HEK293 (cell line): ENCODE data around the gene NT5C2.

Experiments used
- CTCF ChIA-PET: fragments of 350-600 bp; formaldehyde crosslinking; extraction: SDS; loops from one replicate; lab custom pipeline; 2021; ENCODE audit warnings: antibody characterized with exemption; lab: Yijun Ruan, JAX
- POLR2A ChIA-PET: fragments of 300-600 bp; formaldehyde crosslinking; extraction: SDS; loops from one replicate; lab custom pipeline; 2020; ENCODE audit warnings: antibody characterized with exemption, inconsistent platforms; lab: Yijun Ruan, JAX
- H3K27ac ChIP-seq: fragments of 200-500 bp; sonication (Bioruptor generic); 2 replicates; pipeline ENCODE4 v1.5.1; 2014; ENCODE audit warnings: low read depth, low read length, control low read depth, inconsistent platforms; ENCODE audit errors: extremely low read depth
- H3K36me3 ChIP-seq, 2 experiments: fragments of 200-500 bp in 1 of 2; sonication (Bioruptor generic) in 1 of 2; 1 replicate in 1 of 2; 2 replicates in 1 of 2; pipeline ENCODE4 v1.5.1; 2014 to 2017; ENCODE audit warnings: inconsistent platforms in 2 of 2, low read length in 2 of 2; ENCODE audit not compliant: control insufficient read depth in 2 of 2, insufficient read depth in 1 of 2
- H3K4me1 ChIP-seq: fragments of 200-500 bp; sonication (Bioruptor generic); 2 replicates; pipeline ENCODE4 v1.5.1; 2014; ENCODE audit warnings: mild to moderate bottlenecking, low read length, inconsistent platforms; ENCODE audit not compliant: control insufficient read depth, insufficient read depth
- H3K4me3 ChIP-seq: 2 replicates; pipeline ENCODE4 v1.5.1; 2011; ENCODE audit warnings: low read depth, mild to moderate bottlenecking, control low read depth, low read length, moderate library complexity
- H3K9me3 ChIP-seq: fragments of 200-500 bp; sonication (Bioruptor generic); 2 replicates; pipeline ENCODE4 v1.5.1; 2014; ENCODE audit warnings: low read depth, low read length, inconsistent platforms; ENCODE audit not compliant: control insufficient read depth, insufficient read depth
- GFI1B ChIP-seq: fragments of 450-650 bp; formaldehyde crosslinking; IDR thresholded peaks from 2 replicates; pipeline ENCODE4 v1.5.1; 2016; ENCODE audit warnings: missing biosample characterization, missing genetic modification characterization
- GLI2 ChIP-seq: fragments of 450-650 bp; formaldehyde crosslinking; IDR thresholded peaks from 2 replicates; pipeline ENCODE4; 2017; ENCODE audit warnings: missing biosample characterization, missing genetic modification characterization, low read depth, borderline replicate concordance
- MEIS1 ChIP-seq: sonication (generic); formaldehyde crosslinking; IDR thresholded peaks from 2 replicates; pipeline ENCODE4 v1.8.1; 2022; ENCODE audit warnings: missing genetic modification reagents, mild to moderate bottlenecking, borderline replicate concordance
- SETDB1 ChIP-seq: IDR thresholded peaks from one replicate; pipeline ENCODE4 v1.6.1; 2017; ENCODE audit warnings: mild to moderate bottlenecking, low read length, moderate library complexity, mixed read lengths; ENCODE audit not compliant: insufficient read length
- YY2 ChIP-seq: fragments of 450-650 bp; formaldehyde crosslinking; IDR thresholded peaks from 2 replicates; pipeline ENCODE4 v1.5.1; 2016; ENCODE audit warnings: missing biosample characterization, missing genetic modification characterization
- ZBTB17 ChIP-seq: fragments of 450-650 bp; formaldehyde crosslinking; IDR thresholded peaks from 2 replicates; pipeline ENCODE4 v1.5.1; 2016; ENCODE audit warnings: missing biosample characterization, missing genetic modification characterization
- ZBTB7A ChIP-seq: fragments of 450-650 bp; formaldehyde crosslinking; IDR thresholded peaks from 2 replicates; pipeline ENCODE4 v1.5.1; 2016; ENCODE audit warnings: low read depth, missing biosample characterization, missing genetic modification characterization
- ZFHX2 ChIP-seq: fragments of 450-650 bp; formaldehyde crosslinking; conservative IDR thresholded peaks from 2 replicates; pipeline ENCODE4 v1.5.1; 2016; ENCODE audit warnings: missing biosample characterization, missing genetic modification characterization
- ZNF10 ChIP-seq: fragments of 450-650 bp; formaldehyde crosslinking; IDR thresholded peaks from 2 replicates; pipeline ENCODE4 v1.5.1; 2017; ENCODE audit warnings: missing biosample characterization, missing genetic modification characterization
- ZNF132 ChIP-seq: fragments of 450-650 bp; formaldehyde crosslinking; IDR thresholded peaks from 2 replicates; pipeline ENCODE4 v1.5.1; 2017; ENCODE audit warnings: missing biosample characterization, missing genetic modification characterization, borderline replicate concordance
- ZNF157 ChIP-seq: fragments of 450-650 bp; formaldehyde crosslinking; IDR thresholded peaks from 2 replicates; pipeline ENCODE4 v1.5.1; 2016; ENCODE audit warnings: missing biosample characterization, missing genetic modification characterization
- ZNF16 ChIP-seq: fragments of 450-650 bp; formaldehyde crosslinking; IDR thresholded peaks from 2 replicates; pipeline ENCODE4 v1.5.1; 2016; ENCODE audit warnings: low read depth, missing biosample characterization, missing genetic modification characterization
- ZNF354C ChIP-seq: fragments of 450-650 bp; formaldehyde crosslinking; IDR thresholded peaks from 2 replicates; pipeline ENCODE4 v1.5.1; 2016; ENCODE audit warnings: missing biosample characterization, missing genetic modification characterization, low read depth, borderline replicate concordance
- ZNF366 ChIP-seq: fragments of 450-650 bp; formaldehyde crosslinking; conservative IDR thresholded peaks from 2 replicates; pipeline ENCODE4 v1.5.1; 2016; ENCODE audit warnings: missing biosample characterization, missing genetic modification characterization
- ZNF416 ChIP-seq: fragments of 450-650 bp; formaldehyde crosslinking; IDR thresholded peaks from 2 replicates; pipeline ENCODE4 v1.5.1; 2016; ENCODE audit warnings: missing biosample characterization, missing genetic modification characterization
- ZNF529 ChIP-seq: fragments of 450-650 bp; formaldehyde crosslinking; IDR thresholded peaks from 2 replicates; pipeline ENCODE4 v1.5.1; 2017; ENCODE audit warnings: missing genetic modification characterization, missing biosample characterization; ENCODE audit not compliant: insufficient replicate concordance
- ZNF571 ChIP-seq: fragments of 450-650 bp; formaldehyde crosslinking; IDR thresholded peaks from 2 replicates; pipeline ENCODE4 v1.5.0; 2017; ENCODE audit warnings: missing biosample characterization, missing genetic modification characterization
- ZNF600 ChIP-seq: fragments of 450-650 bp; formaldehyde crosslinking; IDR thresholded peaks from 2 replicates; pipeline ENCODE4 v1.5.1; 2016; ENCODE audit warnings: missing biosample characterization, missing genetic modification characterization
- ZNF654 ChIP-seq: fragments of 450-650 bp; formaldehyde crosslinking; IDR thresholded peaks from 2 replicates; pipeline ENCODE4 v1.5.1; 2016; ENCODE audit warnings: low read depth, missing biosample characterization, missing genetic modification characterization
- ZNF768 ChIP-seq: fragments of 450-650 bp; formaldehyde crosslinking; IDR thresholded peaks from 2 replicates; pipeline ENCODE4 v1.5.1; 2018; ENCODE audit warnings: missing biosample characterization, mild to moderate bottlenecking, missing genetic modification characterization
- ZNF785 ChIP-seq: fragments of 450-650 bp; formaldehyde crosslinking; IDR thresholded peaks from 2 replicates; pipeline ENCODE4 v1.5.1; 2016; ENCODE audit warnings: missing biosample characterization, missing genetic modification characterization
- ZNF791 ChIP-seq: fragments of 450-650 bp; formaldehyde crosslinking; IDR thresholded peaks from 2 replicates; pipeline ENCODE4 v1.5.1; 2016; ENCODE audit warnings: missing biosample characterization, missing genetic modification characterization
- ZNF830 ChIP-seq: fragments of 450-650 bp; IDR thresholded peaks from 2 replicates; pipeline ENCODE4 v1.5.0; 2018; ENCODE audit warnings: missing biosample characterization, missing genetic modification characterization, low read depth, mild to moderate bottlenecking, moderate library complexity
- TF ChIP-seq, protein P1 (sequence below): fragments of 450-650 bp; formaldehyde crosslinking; IDR thresholded peaks from 2 replicates; pipeline ENCODE4 v1.5.1; 2016; ENCODE audit warnings: missing biosample characterization, missing genetic modification characterization, borderline replicate concordance
- TF ChIP-seq, protein P2 (sequence below): fragments of 450-650 bp; formaldehyde crosslinking; IDR thresholded peaks from 2 replicates; pipeline ENCODE4 v1.5.1; 2016; ENCODE audit warnings: missing biosample characterization, missing genetic modification characterization
- TF ChIP-seq, protein P3 (sequence below): fragments of 450-650 bp; formaldehyde crosslinking; IDR thresholded peaks from 2 replicates; pipeline ENCODE4 v1.5.1; 2016; ENCODE audit warnings: missing biosample characterization, missing genetic modification characterization
- TF ChIP-seq, protein P4 (sequence below): fragments of 450-650 bp; formaldehyde crosslinking; IDR thresholded peaks from 2 replicates; pipeline ENCODE4 v1.5.1; 2016; ENCODE audit warnings: missing biosample characterization, missing genetic modification characterization

NT5C2 gene

DNA sequence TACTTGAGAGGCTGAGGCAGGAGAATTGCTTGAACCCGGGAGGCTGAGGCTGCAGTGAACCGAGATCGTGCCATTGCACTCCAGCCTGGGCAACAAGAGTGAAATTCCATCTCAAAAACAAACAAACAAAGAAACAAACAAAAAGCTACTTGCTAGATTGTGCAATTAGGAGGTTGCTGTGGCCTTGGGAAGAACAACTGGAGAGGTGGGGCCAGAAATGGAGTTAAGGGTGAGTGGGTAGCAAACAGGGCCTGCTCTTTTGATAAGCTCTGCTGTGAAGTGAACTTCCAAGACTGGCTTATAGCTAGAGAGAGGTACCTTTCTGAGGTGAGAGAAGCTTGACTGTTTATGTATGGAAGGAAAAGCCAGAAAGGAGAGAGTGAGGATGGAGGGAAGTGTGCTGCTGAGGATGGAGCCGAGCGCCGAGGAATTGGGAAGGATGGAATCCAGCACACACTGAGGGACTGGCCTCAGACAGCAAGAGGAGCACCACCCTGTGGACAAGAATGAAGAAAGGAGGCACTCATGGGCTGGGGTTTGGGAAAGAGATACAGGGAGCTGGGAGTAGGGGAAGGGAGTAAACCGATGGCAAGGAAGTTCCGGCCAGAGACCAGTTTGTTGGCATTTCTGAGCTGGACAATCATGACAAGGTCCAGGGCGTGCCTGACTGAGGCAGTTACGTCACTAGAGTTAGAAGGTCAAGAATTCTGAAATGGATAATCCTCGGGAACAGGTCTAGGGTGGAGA lies 45.6 kb upstream of the NT5C2 start:
- Histone ChIP-seq H3K9me3 (no peaks in the 10 kb centered on the region), H3K27ac (no peak overlapping the region), H3K4me3 (no peak overlapping the region), H3K36me3 (no peaks in the 10 kb centered on the region), H3K4me1 (peaks cover 6% of the 10 kb centered on the region; the same call in 1 of the 2 replicates)
- TF ChIP-seq, protein P1, sequence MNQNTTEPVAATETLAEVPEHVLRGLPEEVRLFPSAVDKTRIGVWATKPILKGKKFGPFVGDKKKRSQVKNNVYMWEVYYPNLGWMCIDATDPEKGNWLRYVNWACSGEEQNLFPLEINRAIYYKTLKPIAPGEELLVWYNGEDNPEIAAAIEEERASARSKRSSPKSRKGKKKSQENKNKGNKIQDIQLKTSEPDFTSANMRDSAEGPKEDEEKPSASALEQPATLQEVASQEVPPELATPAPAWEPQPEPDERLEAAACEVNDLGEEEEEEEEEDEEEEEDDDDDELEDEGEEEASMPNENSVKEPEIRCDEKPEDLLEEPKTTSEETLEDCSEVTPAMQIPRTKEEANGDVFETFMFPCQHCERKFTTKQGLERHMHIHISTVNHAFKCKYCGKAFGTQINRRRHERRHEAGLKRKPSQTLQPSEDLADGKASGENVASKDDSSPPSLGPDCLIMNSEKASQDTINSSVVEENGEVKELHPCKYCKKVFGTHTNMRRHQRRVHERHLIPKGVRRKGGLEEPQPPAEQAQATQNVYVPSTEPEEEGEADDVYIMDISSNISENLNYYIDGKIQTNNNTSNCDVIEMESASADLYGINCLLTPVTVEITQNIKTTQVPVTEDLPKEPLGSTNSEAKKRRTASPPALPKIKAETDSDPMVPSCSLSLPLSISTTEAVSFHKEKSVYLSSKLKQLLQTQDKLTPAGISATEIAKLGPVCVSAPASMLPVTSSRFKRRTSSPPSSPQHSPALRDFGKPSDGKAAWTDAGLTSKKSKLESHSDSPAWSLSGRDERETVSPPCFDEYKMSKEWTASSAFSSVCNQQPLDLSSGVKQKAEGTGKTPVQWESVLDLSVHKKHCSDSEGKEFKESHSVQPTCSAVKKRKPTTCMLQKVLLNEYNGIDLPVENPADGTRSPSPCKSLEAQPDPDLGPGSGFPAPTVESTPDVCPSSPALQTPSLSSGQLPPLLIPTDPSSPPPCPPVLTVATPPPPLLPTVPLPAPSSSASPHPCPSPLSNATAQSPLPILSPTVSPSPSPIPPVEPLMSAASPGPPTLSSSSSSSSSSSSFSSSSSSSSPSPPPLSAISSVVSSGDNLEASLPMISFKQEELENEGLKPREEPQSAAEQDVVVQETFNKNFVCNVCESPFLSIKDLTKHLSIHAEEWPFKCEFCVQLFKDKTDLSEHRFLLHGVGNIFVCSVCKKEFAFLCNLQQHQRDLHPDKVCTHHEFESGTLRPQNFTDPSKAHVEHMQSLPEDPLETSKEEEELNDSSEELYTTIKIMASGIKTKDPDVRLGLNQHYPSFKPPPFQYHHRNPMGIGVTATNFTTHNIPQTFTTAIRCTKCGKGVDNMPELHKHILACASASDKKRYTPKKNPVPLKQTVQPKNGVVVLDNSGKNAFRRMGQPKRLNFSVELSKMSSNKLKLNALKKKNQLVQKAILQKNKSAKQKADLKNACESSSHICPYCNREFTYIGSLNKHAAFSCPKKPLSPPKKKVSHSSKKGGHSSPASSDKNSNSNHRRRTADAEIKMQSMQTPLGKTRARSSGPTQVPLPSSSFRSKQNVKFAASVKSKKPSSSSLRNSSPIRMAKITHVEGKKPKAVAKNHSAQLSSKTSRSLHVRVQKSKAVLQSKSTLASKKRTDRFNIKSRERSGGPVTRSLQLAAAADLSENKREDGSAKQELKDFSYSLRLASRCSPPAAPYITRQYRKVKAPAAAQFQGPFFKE (tag by site-specific recombination), result no peak
- TF ChIP-seq ZNF791 (no peak), ZBTB17 (tag by site-specific recombination) (peak; percentile 74), ZNF830 (no peak), ZBTB7A (tag by site-specific recombination) (no peak), ZNF132 (tag by site-specific recombination) (no peak), ZFHX2 (tag by site-specific recombination) (no peak), ZNF416 (tag by site-specific recombination) (no peak), YY2 (tag by site-specific recombination) (no peak), ZNF785 (tag by site-specific recombination) (no peak), ZNF16 (tag by site-specific recombination) (no peak), MEIS1 (CRISPR knock-in tag) (no peak), ZNF571 (no peak), ZNF366 (tag by site-specific recombination) (peak; percentile 44; the same call in 1 of the 2 replicates), ZNF529 (tag by site-specific recombination) (no peak), SETDB1 (no peak), ZNF10 (no peak), GLI2 (tag by site-specific recombination) (no peak), ZNF157 (tag by site-specific recombination) (no peak), ZNF354C (tag by site-specific recombination) (no peak), ZNF768 (tag by site-specific recombination) (no peak), GFI1B (tag by site-specific recombination) (no peak), ZNF654 (tag by site-specific recombination) (peak; percentile 63), ZNF600 (tag by site-specific recombination) (peak; percentile 75; the same call in 1 of the 2 replicates)
- TF ChIP-seq, protein P2, sequence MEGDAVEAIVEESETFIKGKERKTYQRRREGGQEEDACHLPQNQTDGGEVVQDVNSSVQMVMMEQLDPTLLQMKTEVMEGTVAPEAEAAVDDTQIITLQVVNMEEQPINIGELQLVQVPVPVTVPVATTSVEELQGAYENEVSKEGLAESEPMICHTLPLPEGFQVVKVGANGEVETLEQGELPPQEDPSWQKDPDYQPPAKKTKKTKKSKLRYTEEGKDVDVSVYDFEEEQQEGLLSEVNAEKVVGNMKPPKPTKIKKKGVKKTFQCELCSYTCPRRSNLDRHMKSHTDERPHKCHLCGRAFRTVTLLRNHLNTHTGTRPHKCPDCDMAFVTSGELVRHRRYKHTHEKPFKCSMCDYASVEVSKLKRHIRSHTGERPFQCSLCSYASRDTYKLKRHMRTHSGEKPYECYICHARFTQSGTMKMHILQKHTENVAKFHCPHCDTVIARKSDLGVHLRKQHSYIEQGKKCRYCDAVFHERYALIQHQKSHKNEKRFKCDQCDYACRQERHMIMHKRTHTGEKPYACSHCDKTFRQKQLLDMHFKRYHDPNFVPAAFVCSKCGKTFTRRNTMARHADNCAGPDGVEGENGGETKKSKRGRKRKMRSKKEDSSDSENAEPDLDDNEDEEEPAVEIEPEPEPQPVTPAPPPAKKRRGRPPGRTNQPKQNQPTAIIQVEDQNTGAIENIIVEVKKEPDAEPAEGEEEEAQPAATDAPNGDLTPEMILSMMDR (tag by site-specific recombination), result peak; percentile 63; the same call in 1 of the 2 replicates
- TF ChIP-seq, protein P3, sequence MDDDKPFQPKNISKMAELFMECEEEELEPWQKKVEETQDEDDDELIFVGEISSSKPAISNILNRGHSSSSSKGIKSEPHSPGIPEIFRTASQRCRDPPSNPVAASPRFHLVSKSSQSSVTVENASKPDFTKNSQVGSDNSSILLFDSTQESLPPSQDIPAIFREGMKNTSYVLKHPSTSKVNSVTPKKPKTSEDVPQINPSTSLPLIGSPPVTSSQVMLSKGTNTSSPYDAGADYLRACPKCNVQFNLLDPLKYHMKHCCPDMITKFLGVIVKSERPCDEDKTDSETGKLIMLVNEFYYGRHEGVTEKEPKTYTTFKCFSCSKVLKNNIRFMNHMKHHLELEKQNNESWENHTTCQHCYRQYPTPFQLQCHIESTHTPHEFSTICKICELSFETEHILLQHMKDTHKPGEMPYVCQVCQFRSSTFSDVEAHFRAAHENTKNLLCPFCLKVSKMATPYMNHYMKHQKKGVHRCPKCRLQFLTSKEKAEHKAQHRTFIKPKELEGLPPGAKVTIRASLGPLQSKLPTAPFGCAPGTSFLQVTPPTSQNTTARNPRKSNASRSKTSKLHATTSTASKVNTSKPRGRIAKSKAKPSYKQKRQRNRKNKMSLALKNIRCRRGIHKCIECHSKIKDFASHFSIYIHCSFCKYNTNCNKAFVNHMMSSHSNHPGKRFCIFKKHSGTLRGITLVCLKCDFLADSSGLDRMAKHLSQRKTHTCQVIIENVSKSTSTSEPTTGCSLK (tag by site-specific recombination), result no peak
- TF ChIP-seq, protein P4, sequence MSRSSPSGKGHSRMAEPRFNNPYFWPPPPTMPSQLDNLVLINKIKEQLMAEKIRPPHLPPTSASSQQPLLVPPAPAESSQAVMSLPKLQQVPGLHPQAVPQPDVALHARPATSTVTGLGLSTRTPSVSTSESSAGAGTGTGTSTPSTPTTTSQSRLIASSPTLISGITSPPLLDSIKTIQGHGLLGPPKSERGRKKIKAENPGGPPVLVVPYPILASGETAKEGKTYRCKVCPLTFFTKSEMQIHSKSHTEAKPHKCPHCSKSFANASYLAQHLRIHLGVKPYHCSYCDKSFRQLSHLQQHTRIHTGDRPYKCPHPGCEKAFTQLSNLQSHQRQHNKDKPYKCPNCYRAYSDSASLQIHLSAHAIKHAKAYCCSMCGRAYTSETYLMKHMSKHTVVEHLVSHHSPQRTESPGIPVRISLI (tag by site-specific recombination), result no peak
- CTCF ChIA-PET, result interaction anchor here (0.6 to 1.6 kb wide), 13 partner anchors 10 to 331 kb away, joined by 3 to 9 read pairs (median 3); partner anchors contain the start of gene INA
- POLR2A ChIA-PET, result interaction anchor here (1.2 kb wide), 2 partner anchors 46 to 321 kb away, joined by 6 read pairs; partner anchors contain the start of gene CNNM2
